Myocyte (in vitro differentiated cells): ENCODE measurements around the gene SLBP. TPM values are rescaled to one million over a fixed set of nuclear protein-coding genes. Genes with fewer than 3 reads are reported as not detected.

Source experiments
- DNase-seq: peaks from one replicate; pipeline ENCODE4 v3.0.0-alpha.2; 2012; ENCODE audit warnings: low read depth
- polyA plus RNA-seq: library from polyadenylated mRNA; unstranded; fragments of >200 nt; gene quantifications from one replicate; pipeline ENCODE4 v1.2.1, GENCODE V29; 2012; ENCODE audit warnings: missing spikeins
- total RNA-seq: library from RNA; depleted of rRNA; stranded (reverse); fragments of >200 nt; gene quantifications from 2 replicates; pipeline ENCODE4 v1.2.3, GENCODE V29; 2014

SLBP gene
- 63.4 and 76.9 TPM in 2 replicates for total RNA-seq
- polyA plus RNA-seq = 32.1 TPM

- DNase-seq = peak; percentile 87
Measured at GRCh38 chr4:1712216-1713002, at the start of gene SLBP. Gene SLBP (minus strand): TSS chr4:1712319. CDS start chr4:1712188, 131 bp downstream.

GRCh38 chr4:1761130-1761689, 49.1 kb upstream of the SLBP start:
- DNase-seq = no peak

- DNase-seq = no peak
Measured at GRCh38 chr4:1760521-1761071, 48.5 kb upstream of the SLBP start.

- no peak for DNase-seq
Measured at GRCh38 chr4:1759818-1760223, 47.7 kb upstream of the SLBP start.

- no peak for DNase-seq
Measured at GRCh38 chr4:1759170-1759817, 47.2 kb upstream of the SLBP start.

GRCh38 chr4:1758306-1759121, 46.4 kb upstream of the SLBP start:
- DNase-seq = no peak

- no peak for DNase-seq
Measured at GRCh38 chr4:1757836-1758235, 45.7 kb upstream of the SLBP start.

- DNase-seq = no peak
Measured at GRCh38 chr4:1756893-1757779, 45.0 kb upstream of the SLBP start.

- DNase-seq = no peak
Measured at GRCh38 chr4:1756079-1756478, 44.0 kb upstream of the SLBP start.

GRCh38 chr4:1755297-1755696, 43.2 kb upstream of the SLBP start:
- no peak for DNase-seq

- peak; percentile 70 for DNase-seq
Measured at GRCh38 chr4:1754336-1754735, 42.2 kb upstream of the SLBP start.

GRCh38 chr4:1753697-1754311, 41.7 kb upstream of the SLBP start:
- no peak for DNase-seq

- DNase-seq = no peak
Measured at GRCh38 chr4:1753294-1753696, 41.2 kb upstream of the SLBP start.

- no peak for DNase-seq
Measured at GRCh38 chr4:1752284-1753041, 40.3 kb upstream of the SLBP start.

GRCh38 chr4:1751919-1752283, 39.8 kb upstream of the SLBP start:
- DNase-seq = no peak

- no peak for DNase-seq
Measured at GRCh38 chr4:1751155-1751918, 39.2 kb upstream of the SLBP start.

GRCh38 chr4:1750381-1751154, 38.4 kb upstream of the SLBP start:
- DNase-seq = no peak

- DNase-seq = no peak
Measured at GRCh38 chr4:1749826-1750225, 37.7 kb upstream of the SLBP start.
